Smooth muscle cell (in vitro differentiated cells): ENCODE data around the gene BECN2. TPM values are rescaled to one million over a fixed set of nuclear protein-coding genes. Genes with fewer than 3 reads are reported as not detected.

Experiments
- DNase-seq: peaks from one replicate; lab custom pipeline; 2025; ENCODE audit not compliant: unreplicated experiment; lab: John Stamatoyannopoulos, UW
- H2AFZ ChIP-seq: fragments of 200-600 bp; sonication (generic); 2 replicates; pipeline ENCODE4 v1.6.0; 2016; ENCODE audit warnings: antibody characterized with exemption, low read depth, mild to moderate bottlenecking
- H3F3A ChIP-seq: fragments of 200-600 bp; sonication (generic); 2 replicates; pipeline ENCODE4 v1.6.0; 2017; ENCODE audit warnings: antibody characterized with exemption, low read depth
- H3K27ac ChIP-seq: fragments of 200-600 bp; sonication (generic); 2 replicates; pipeline ENCODE4 v1.5.1; 2016; ENCODE audit warnings: low read depth, mild to moderate bottlenecking
- H3K27me3 ChIP-seq: fragments of 200-600 bp; sonication (generic); 2 replicates; pipeline ENCODE4 v1.6.1; 2016; ENCODE audit warnings: low read depth, mild to moderate bottlenecking
- H3K36me3 ChIP-seq: fragments of 200-600 bp; sonication (generic); 2 replicates; pipeline ENCODE4 v1.5.1; 2016; ENCODE audit warnings: low read depth
- H3K4me1 ChIP-seq: fragments of 200-600 bp; sonication (generic); 2 replicates; pipeline ENCODE4 v1.5.1; 2016; ENCODE audit warnings: low read depth
- H3K4me2 ChIP-seq: fragments of 200-600 bp; sonication (generic); 2 replicates; pipeline ENCODE4 v1.6.0; 2016; ENCODE audit warnings: mild to moderate bottlenecking
- H3K4me3 ChIP-seq: fragments of 200-600 bp; sonication (generic); 2 replicates; pipeline ENCODE4 v1.5.1; 2016; ENCODE audit warnings: mild to moderate bottlenecking
- H3K79me2 ChIP-seq: fragments of 200-600 bp; sonication (generic); 2 replicates; pipeline ENCODE4 v1.6.0; 2016; ENCODE audit warnings: low read depth, mild to moderate bottlenecking
- H3K9ac ChIP-seq: fragments of 200-600 bp; sonication (generic); 2 replicates; pipeline ENCODE4 v1.6.0; 2016; ENCODE audit warnings: low read depth
- H3K9me3 ChIP-seq: fragments of 200-600 bp; sonication (generic); replicated peaks from 2 replicates; pipeline ENCODE4 v1.5.1; 2016; ENCODE audit warnings: low read depth
- H4K20me1 ChIP-seq: fragments of 200-600 bp; sonication (generic); 2 replicates; pipeline ENCODE4 v1.6.0; 2016; ENCODE audit warnings: low read depth
- CTCF ChIP-seq: fragments of 200-600 bp; sonication (generic); IDR thresholded peaks from 2 replicates; pipeline ENCODE4 v1.5.1; 2017; ENCODE audit warnings: borderline replicate concordance, mild to moderate bottlenecking, antibody characterized with exemption; ENCODE audit not compliant: insufficient read depth, poor library complexity, severe bottlenecking
- WGBS: methylation state at CpG from one replicate; pipeline ENCODE4 v1.1.7; 2016; ENCODE audit warnings: low lambda C conversion rate; 5-methylcytosine and 5-hydroxymethylcytosine counted together
- polyA plus RNA-seq: library from polyadenylated mRNA; unstranded; fragments of >200 nt; fragmentation: Nextera tagmentation; extraction: Ambion mirVana; gene quantifications from 2 replicates; pipeline ENCODE4 v1.2.1, GENCODE V29; 2016
- total RNA-seq: library from RNA; depleted of rRNA; stranded (reverse); fragments of >200 nt; gene quantifications from 2 replicates; pipeline ENCODE4 v1.2.3, GENCODE V29; 2014

The BECN2 gene
- total and polyA plus RNA-seq, 2 experiments from 2014 or later = not detected

- WGBS = 83% methylated on average over 10 of the region's 10 CpGs
These were observed 33.3 kb upstream of the BECN2 start for GRCh38 chr1:241924080-241924808.

GRCh38 chr1:241926141-241926540 is 31.4 kb upstream of the BECN2 start:
- 87% methylated on average over 5 of the region's 5 CpGs for WGBS
- Histone ChIP-seq H3K9me3 (no peaks in the 10 kb centered on the region), H3F3A (no peaks in the 10 kb centered on the region), H3K4me3 (no peak overlapping the region), H3K4me1 (no peaks in the 10 kb centered on the region), H2AFZ (no peak overlapping the region), H4K20me1 (no peaks in the 10 kb centered on the region), H3K27ac (no peak overlapping the region), H3K27me3 (no peaks in the 10 kb centered on the region), H3K4me2 (no peak overlapping the region), H3K36me3 (no peaks in the 10 kb centered on the region), H3K9ac (no peak overlapping the region), H3K79me2 (no peaks in the 10 kb centered on the region)
- no peak for TF ChIP-seq CTCF
- DNase-seq = no peak

More at GRCh38 chr1:241924080-241924808, 33.3 kb upstream of the BECN2 start:
- Histone ChIP-seq H3K79me2 (no peaks in the 10 kb centered on the region), H3K4me2 (no peak overlapping the region), H3K27ac (no peak overlapping the region), H4K20me1 (no peaks in the 10 kb centered on the region), H3K4me3 (no peak overlapping the region), H3F3A (no peaks in the 10 kb centered on the region), H3K4me1 (no peaks in the 10 kb centered on the region), H3K27me3 (no peaks in the 10 kb centered on the region), H3K9ac (no peak overlapping the region), H2AFZ (no peak overlapping the region), H3K36me3 (no peaks in the 10 kb centered on the region), H3K9me3 (no peaks in the 10 kb centered on the region)
- no peak for DNase-seq
- no peak for TF ChIP-seq CTCF

- no peak overlapping the region for H2AFZ ChIP-seq
- H3F3A ChIP-seq = no peaks in the 10 kb centered on the region
- no peak overlapping the region for H3K4me2 ChIP-seq
- H3K79me2 ChIP-seq = no peaks in the 10 kb centered on the region
- no peak for TF ChIP-seq CTCF
- H3K9ac ChIP-seq = no peak overlapping the region
- H3K27ac ChIP-seq = no peak overlapping the region
- no peaks in the 10 kb centered on the region for H3K9me3 ChIP-seq
- H3K36me3 ChIP-seq = no peaks in the 10 kb centered on the region
- H3K4me3 ChIP-seq = no peak overlapping the region
- 78% methylated on average over 4 of the region's 4 CpGs for WGBS
- no peaks in the 10 kb centered on the region for H4K20me1 ChIP-seq
- DNase-seq = no peak
- no peaks in the 10 kb centered on the region for H3K27me3 ChIP-seq
- no peaks in the 10 kb centered on the region for H3K4me1 ChIP-seq
These were observed 30.2 kb upstream of the BECN2 start for GRCh38 chr1:241927321-241927720.

DNA sequence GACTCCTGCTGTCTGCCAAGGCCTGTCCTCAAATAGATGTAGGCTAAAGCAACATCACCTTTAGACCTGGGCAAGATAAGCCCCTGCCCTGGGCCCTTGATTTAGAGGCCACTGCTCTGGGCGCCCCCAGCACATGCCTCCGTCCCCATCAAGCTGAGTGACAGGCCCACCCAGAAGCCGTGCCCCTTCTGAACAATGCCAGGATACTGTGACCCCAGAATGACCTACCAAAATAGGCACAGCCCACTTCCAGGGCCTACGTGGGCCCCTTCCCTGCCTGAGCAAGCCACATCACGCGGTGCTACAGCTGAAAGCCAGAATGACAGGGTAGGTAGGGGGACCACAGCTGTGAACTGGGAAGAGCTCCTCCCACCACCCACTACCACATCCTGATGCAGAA is 24.7 kb upstream of the BECN2 start:
- 97% methylated on average over 6 of the region's 6 CpGs for WGBS
- Histone ChIP-seq H3K9me3 (no peaks in the 10 kb centered on the region), H3K4me3 (no peak overlapping the region), H3K79me2 (no peaks in the 10 kb centered on the region), H4K20me1 (no peaks in the 10 kb centered on the region), H3F3A (no peaks in the 10 kb centered on the region), H3K4me2 (no peak overlapping the region), H3K36me3 (no peaks in the 10 kb centered on the region), H2AFZ (no peak overlapping the region), H3K9ac (no peak overlapping the region), H3K27me3 (no peaks in the 10 kb centered on the region), H3K4me1 (peaks cover 3% of the 10 kb centered on the region), H3K27ac (no peak overlapping the region)
- no peak for TF ChIP-seq CTCF
- DNase-seq = no peak
